PC-9 (cell line): ENCODE measurements around the gene KLK13. TPM values are rescaled to one million over a fixed set of nuclear protein-coding genes. Genes with fewer than 3 reads are reported as not detected.

Experiments
- BruUV-seq: library from RNA; stranded (reverse); fragments of 400-500 nt; replicated peaks from 2 replicates; lab custom pipeline; 2021; lab: Mats Ljungman, UMichigan
- CTCF ChIA-PET: fragments of 300-600 bp; sonication (Branson Sonifier 250); formaldehyde crosslinking; loops from one replicate; lab custom pipeline; 2022; ENCODE audit warnings: antibody characterized with exemption; lab: Charles Lee
- POLR2A ChIA-PET: fragments of 300-600 bp; sonication (Branson Sonifier 250); formaldehyde crosslinking; loops from one replicate; lab custom pipeline; 2022; ENCODE audit warnings: antibody characterized with exemption; ENCODE audit not compliant: unreplicated experiment; lab: Charles Lee
- DNase-seq, 2 experiments: peaks; one replicate each; pipeline versions ENCODE4 v3.0.0 to v3.0.0-alpha.2; 2015 to 2022; ENCODE audit warnings: mixed read lengths in 1 of 2
- H2AFZ ChIP-seq: fragments of 200-600 bp; sonication (generic); 2 replicates; pipeline ENCODE4 v1.8.1; 2017; ENCODE audit warnings: antibody characterized with exemption
- H3F3A ChIP-seq: fragments of 200-600 bp; sonication (generic); 2 replicates; pipeline ENCODE4 v1.8.1; 2017; ENCODE audit warnings: antibody characterized with exemption, mild to moderate bottlenecking, low read depth; ENCODE audit not compliant: insufficient read depth
- H3K27ac ChIP-seq: fragments of 200-600 bp; sonication (generic); 2 replicates; pipeline ENCODE4 v1.6.1; 2016; ENCODE audit warnings: mixed run types
- H3K27me3 ChIP-seq: fragments of 200-600 bp; sonication (generic); 2 replicates; pipeline ENCODE4 v1.6.1; 2016; ENCODE audit warnings: low read depth, mixed run types; ENCODE audit not compliant: insufficient read depth
- H3K36me3 ChIP-seq: fragments of 200-600 bp; sonication (generic); 2 replicates; pipeline ENCODE4 v1.6.1; 2016; ENCODE audit warnings: low read depth, mixed run types
- H3K4me1 ChIP-seq: fragments of 200-600 bp; sonication (generic); replicated peaks from 2 replicates; pipeline ENCODE4 v1.6.1; 2016; ENCODE audit warnings: mixed run types; ENCODE audit not compliant: insufficient read depth
- H3K4me2 ChIP-seq: fragments of 200-600 bp; sonication (generic); 2 replicates; pipeline ENCODE4 v1.6.1; 2017; ENCODE audit warnings: mixed run types
- H3K4me3 ChIP-seq: fragments of 200-600 bp; sonication (generic); 2 replicates; pipeline ENCODE4 v1.6.1; 2016; ENCODE audit warnings: mixed run types
- H3K79me2 ChIP-seq: fragments of 200-600 bp; sonication (generic); 2 replicates; pipeline ENCODE4 v1.6.1; 2017; ENCODE audit warnings: low read depth, mixed run types
- H3K9me2 ChIP-seq: fragments of 200-600 bp; sonication (generic); 2 replicates; pipeline ENCODE4 v1.8.1; 2017; ENCODE audit warnings: mild to moderate bottlenecking; ENCODE audit not compliant: insufficient read depth
- H3K9me3 ChIP-seq: fragments of 200-600 bp; sonication (generic); 2 replicates; pipeline ENCODE4 v1.8.1; 2016; ENCODE audit warnings: low read depth; ENCODE audit not compliant: insufficient read depth
- H4K20me1 ChIP-seq: fragments of 200-600 bp; sonication (generic); 2 replicates; pipeline ENCODE4 v1.8.1; 2017; ENCODE audit not compliant: insufficient read depth
- CTCF ChIP-seq: fragments of 200-600 bp; sonication (generic); conservative IDR thresholded peaks from 2 replicates; pipeline ENCODE4 v1.6.1; 2017; ENCODE audit warnings: mixed run types, antibody characterized with exemption, mild to moderate bottlenecking, moderate library complexity
- EZH2 ChIP-seq: fragments of 200-600 bp; sonication (generic); IDR thresholded peaks from 2 replicates; pipeline ENCODE4 v1.8.0; 2017; ENCODE audit warnings: antibody characterized with exemption, low read depth
- intact Hi-C: fragments of 100-400 bp; cut with micrococcal nuclease; formaldehyde crosslinking; loops from one replicate; pipeline ENCODE4 v1.10.0; 2022; ENCODE audit not compliant: unreplicated experiment
- total RNA-seq: library from RNA; stranded (reverse); gene quantifications from 2 replicates; pipeline ENCODE4 v1.2.3, GENCODE V29; 2021

Gene KLK13
- total RNA-seq, 1 experiment from 2014 or later, result not detected

DNA sequence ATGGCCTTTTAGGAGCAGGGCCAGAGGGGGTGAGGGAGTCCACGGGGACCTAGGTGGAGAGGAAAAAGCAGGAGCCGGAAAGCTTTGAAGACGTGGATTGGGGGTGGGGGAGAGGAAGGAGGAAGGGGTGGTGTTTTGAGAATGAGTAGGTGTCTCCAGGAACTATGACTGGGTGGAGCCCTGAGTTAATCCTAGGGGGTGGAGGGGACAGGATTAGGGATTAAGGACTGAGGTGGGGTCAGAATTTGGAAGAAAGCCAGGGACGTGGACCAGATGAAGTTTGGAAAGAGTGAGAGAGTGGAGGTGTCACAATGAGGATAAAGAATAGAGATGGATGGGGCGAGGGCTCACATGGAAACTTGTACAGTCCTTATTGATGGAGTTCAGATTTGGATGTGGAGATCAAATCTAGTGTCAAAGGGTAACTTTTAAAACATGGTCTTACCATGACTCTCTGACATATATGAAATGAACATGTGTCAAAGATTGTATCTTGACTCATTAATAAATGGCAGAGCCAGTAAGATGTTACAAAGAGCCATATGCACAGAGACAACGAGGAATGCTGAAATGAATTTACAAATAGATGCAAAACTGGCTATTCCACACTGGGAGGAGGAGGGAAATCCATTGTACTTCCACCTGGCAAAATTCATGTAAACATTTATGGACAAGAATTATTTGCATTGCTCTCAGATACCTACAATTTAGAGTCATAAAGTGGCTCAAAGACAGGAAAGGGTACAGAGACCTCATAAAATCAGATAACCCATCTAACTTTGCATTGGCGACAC is 1.7 kb upstream of the KLK13 start:
- DNase-seq, result no peak
- H4K20me1 ChIP-seq, result no peaks in the 10 kb centered on the region
- no peak overlapping the region for H3K4me2 ChIP-seq
- H3K36me3 ChIP-seq, result no peaks in the 10 kb centered on the region
- H3K79me2 ChIP-seq, result no peaks in the 10 kb centered on the region
- no peak overlapping the region for H3K27ac ChIP-seq
- intact Hi-C loops, result no loop called here
- no peaks in the 10 kb centered on the region for H3K9me3 ChIP-seq
- H3K4me1 ChIP-seq, result no peaks in the 10 kb centered on the region
- ChIA-PET POLR2A (no interaction called here), CTCF (interaction anchor here (0.5 kb wide), 1 partner anchor 366 kb away, joined by 3 read pairs; no protein-coding TSS in a partner anchor)
- H3F3A ChIP-seq, result no peaks in the 10 kb centered on the region
- TF ChIP-seq CTCF (no peak), EZH2 (no peak)
- no peak overlapping the region for H2AFZ ChIP-seq
- H3K9me2 ChIP-seq, result no peaks in the 10 kb centered on the region
- H3K27me3 ChIP-seq, result peaks cover 99% of the 10 kb centered on the region
- no TSS peak for BruUV-seq
- H3K4me3 ChIP-seq, result no peak overlapping the region

DNA sequence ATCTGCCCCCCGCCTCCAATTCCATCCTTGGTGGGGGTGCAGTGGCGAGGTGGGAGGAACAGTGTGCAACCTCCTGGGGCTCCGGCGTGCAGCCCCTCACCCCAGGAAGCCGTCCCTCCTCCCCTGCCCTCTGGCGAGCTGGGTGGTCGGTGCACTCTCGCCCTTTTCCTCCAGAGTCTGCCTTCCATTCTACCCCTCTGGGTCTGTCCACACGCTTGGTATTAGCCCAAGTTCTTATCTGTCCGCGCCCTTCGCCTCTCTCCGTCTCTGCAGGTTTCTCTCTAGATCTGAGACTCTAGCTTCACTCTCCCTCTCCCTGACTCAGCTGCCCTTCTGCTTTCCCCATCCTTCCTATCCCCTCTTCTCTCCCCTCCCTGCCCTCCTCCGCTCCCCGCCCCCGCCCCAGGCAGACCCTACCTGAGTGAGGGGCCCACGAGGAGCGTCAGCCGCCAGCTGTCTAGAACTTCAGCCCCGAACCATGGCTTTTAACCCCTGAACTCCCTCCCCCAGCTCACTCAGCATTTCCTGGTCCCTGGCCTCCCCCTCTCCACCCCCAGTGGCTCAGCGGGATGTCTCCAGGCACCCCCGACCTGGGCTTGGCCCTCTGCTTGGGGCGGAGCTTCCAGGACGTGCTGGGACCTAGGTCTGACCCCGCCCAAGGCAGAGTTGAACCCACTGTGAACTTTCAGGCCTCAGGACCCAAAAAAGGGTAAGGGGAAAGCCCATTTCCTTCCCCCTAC is 499 bp upstream of the KLK13 start:
- H3K4me1 ChIP-seq, result no peaks in the 10 kb centered on the region
- no peaks in the 10 kb centered on the region for H3K79me2 ChIP-seq
- H3K27me3 ChIP-seq, result peaks cover 99% of the 10 kb centered on the region
- H3K27ac ChIP-seq, result no peak overlapping the region
- POLR2A ChIA-PET, result no interaction called here
- H3K9me2 ChIP-seq, result no peaks in the 10 kb centered on the region
- BruUV-seq, result no TSS peak
- no peak for DNase-seq
- no peaks in the 10 kb centered on the region for H4K20me1 ChIP-seq
- H3K36me3 ChIP-seq, result no peaks in the 10 kb centered on the region
- no peak overlapping the region for H2AFZ ChIP-seq
- H3K9me3 ChIP-seq, result no peaks in the 10 kb centered on the region
- H3F3A ChIP-seq, result no peaks in the 10 kb centered on the region
- intact Hi-C loops, result no loop called here
- TF ChIP-seq EZH2, result no peak
- no peak overlapping the region for H3K4me2 ChIP-seq
- H3K4me3 ChIP-seq, result no peak overlapping the region
- CTCF ChIA-PET, result interaction anchor here (0.7 kb wide), 1 partner anchor 1557 kb away, joined by 4 read pairs; no protein-coding TSS in a partner anchor

DNA sequence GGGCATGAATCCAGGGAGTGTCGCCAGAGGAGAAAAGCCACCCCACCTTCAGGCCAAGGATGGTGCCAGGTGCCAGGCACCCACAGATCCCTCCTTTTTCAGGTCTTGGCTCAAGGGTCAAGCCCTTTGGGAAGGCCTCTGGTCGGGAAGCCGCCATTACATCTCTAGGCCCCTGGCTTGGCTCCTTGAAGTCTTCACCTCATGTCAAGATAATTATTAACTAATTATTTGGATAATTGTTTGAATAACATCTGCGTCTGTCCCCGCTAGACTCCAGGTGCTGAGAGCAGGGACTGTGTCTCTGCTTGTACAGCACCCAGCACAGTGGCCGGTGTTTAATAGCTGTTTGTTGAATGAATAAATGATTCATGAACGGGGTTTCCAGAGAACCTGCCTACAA is 1.2 kb downstream of the KLK13 start:
- Histone ChIP-seq H3K4me3 (no peak overlapping the region), H3K36me3 (no peaks in the 10 kb centered on the region), H3K4me1 (no peaks in the 10 kb centered on the region), H3K27me3 (peaks cover 93% of the 10 kb centered on the region), H3K79me2 (no peaks in the 10 kb centered on the region), H3K27ac (no peak overlapping the region), H4K20me1 (no peaks in the 10 kb centered on the region), H3K4me2 (no peak overlapping the region), H3K9me3 (no peaks in the 10 kb centered on the region), H3K9me2 (no peaks in the 10 kb centered on the region), H3F3A (no peaks in the 10 kb centered on the region), H2AFZ (no peak overlapping the region)
- no TSS peak for BruUV-seq
- DNase-seq, result no peak
- intact Hi-C loops, result no loop called here
- POLR2A ChIA-PET, result no interaction called here
- CTCF ChIA-PET, result no interaction called here
- no peak for TF ChIP-seq CTCF
- no peak for TF ChIP-seq EZH2
